Measurements from ENCODE around the gene TBC1D20. TPM values are rescaled to one million over a fixed set of nuclear protein-coding genes. Genes with fewer than 3 reads are reported as not detected.

Gene TBC1D20
- total RNA-seq, 1 experiment from 2014 or later: 32.3 TPM

- no peak for DNase-seq (ENCODE audit: low read depth, low spot score)
- Histone ChIP-seq H3K27me3 (ENCODE audit: insufficient read depth, low read length) (no peaks in the 10 kb centered on the region), H4K20me1 (ENCODE audit: insufficient read depth) (no peaks in the 10 kb centered on the region), H3K4me1 (ENCODE audit: control insufficient read depth in 1 of 2, insufficient read depth in 2 of 2, low read length in 2 of 2) (no peaks in the 10 kb centered on the region), H3K36me3 (ENCODE audit: control insufficient read depth in 1 of 2, insufficient read depth in 2 of 2, low read length in 2 of 2) (peaks cover 24 to 58% of the 10 kb centered on the region in 2 experiments), H3K27ac (ENCODE audit: low read depth, low read length) (no peak overlapping the region), H3K9me3 (ENCODE audit: control insufficient read depth in 1 of 2, insufficient read depth in 1 of 2, low read depth in 1 of 2, low read length in 2 of 2) (no peaks in the 10 kb centered on the region), H2AFZ (ENCODE audit: low read depth, low read length, poor library complexity, severe bottlenecking) (no peak overlapping the region), H3K79me2 (ENCODE audit: insufficient read depth, low read length) (0 out of 2 replicates have a peak, but pooled peaks cover 4% of the 10 kb centered on the region), H3K4me3 (replicated peaks in 1 of 2; ENCODE audit: low read depth in 1 of 2, low read length in 2 of 2) (no peak overlapping the region), H3K9me2 (ENCODE audit: insufficient read depth) (no peaks in the 10 kb centered on the region), H3K4me2 (ENCODE audit: low read length) (no peak overlapping the region), H3K9ac (ENCODE audit: low read length) (no peak overlapping the region)
- no TSS peak for BruUV-seq (replicated peaks)
- no peak for TF ChIP-seq POLR2A (IDR thresholded peaks at IDR 0.05; ENCODE audit: borderline replicate concordance, extremely low read depth, insufficient read depth, insufficient read length)
- no peak for TF ChIP-seq CEBPB (IDR thresholded peaks at IDR 0.05; ENCODE audit: low read depth)
- TF ChIP-seq MAX (IDR thresholded peaks at IDR 0.05): no peak
- no peak for TF ChIP-seq EZH2phosphoT487 (IDR thresholded peaks at IDR 0.05; ENCODE audit: borderline replicate concordance)
- TF ChIP-seq ELF1 (IDR thresholded peaks at IDR 0.05; ENCODE audit: borderline replicate concordance, low read depth): no peak
- TF ChIP-seq TCF7L2 (IDR thresholded peaks at IDR 0.05; ENCODE audit: borderline replicate concordance, extremely low read depth, insufficient read depth, insufficient read length): no peak
- TF ChIP-seq RAD21 (IDR thresholded peaks at IDR 0.05; ENCODE audit: low read depth): no peak
- no peak for TF ChIP-seq YY1 (IDR thresholded peaks at IDR 0.05; ENCODE audit: extremely low read depth, insufficient replicate concordance, low read depth, low read length)
- TF ChIP-seq EGR1 (IDR thresholded peaks at IDR 0.05; ENCODE audit: low read depth): no peak
- no peak for TF ChIP-seq ZNF274 (IDR thresholded peaks at IDR 0.05; ENCODE audit: low read depth, low read length)
- TF ChIP-seq REST (IDR thresholded peaks at IDR 0.05; ENCODE audit: low read depth): no peak
- no peak for TF ChIP-seq ZBTB33 (IDR thresholded peaks at IDR 0.05; ENCODE audit: extremely low read depth, insufficient replicate concordance, low read length)
- ChIA-PET RAD21 (ENCODE audit: low non-redundant PET in 1 of 2, low total read pairs in 2 of 2, uncharacterized antibody in 2 of 2, unreplicated experiment in 2 of 2) (no interaction called here), CTCF (no interaction called here), POLR2A (interaction anchor here (0.8 to 19.5 kb wide), 3 partner anchors 9 to 17 kb away, joined by 3 to 639 read pairs (median 8); partner anchors contain the start of genes RBCK1 and TRIB3)
- intact Hi-C loops (cut with micrococcal nuclease): no loop called here
- peak; percentile 22; the same call in 1 of the 2 replicates for ATAC-seq
Measured at GRCh38 chr20:391041-391711, 71.2 kb downstream of the TBC1D20 start.
